Transverse colon (tissue), 4 donors: Measurements from ENCODE around the gene CORIN. TPM values are rescaled to one million over a fixed set of nuclear protein-coding genes. Genes with fewer than 3 reads are reported as not detected.

ENCODE experiments used
- DNase-seq: peaks from one replicate; pipeline ENCODE4 v3.0.0-alpha.2; 2019
- H3K27ac ChIP-seq, 4 donors: fragments of 200-600 bp; sonication (generic); 2 replicates each; pipeline ENCODE4 v1.5.1; 2016 to 2018; ENCODE audit warnings: inconsistent platforms in 4 of 4
- H3K27me3 ChIP-seq: fragments of 200-600 bp; sonication (generic); 2 replicates; pipeline ENCODE4 v1.5.1; 2017; ENCODE audit warnings: inconsistent platforms
- H3K36me3 ChIP-seq, 4 donors: fragments of 200-600 bp; sonication (generic); 2 replicates each; pipeline ENCODE4 v1.5.1; 2017 to 2019; ENCODE audit warnings: inconsistent platforms in 4 of 4
- H3K4me1 ChIP-seq, 4 donors: fragments of 200-600 bp; sonication (generic); 2 replicates each; pipeline ENCODE4 v1.5.1; 2017 to 2020; ENCODE audit warnings: inconsistent platforms in 4 of 4
- H3K4me3 ChIP-seq, 4 donors: fragments of 200-600 bp; sonication (generic); 1 replicate in 1 of 4; 2 replicates in 3 of 4; pipeline versions ENCODE4 v1.5.1 to v1.6.1; 2017 to 2019; ENCODE audit warnings: inconsistent platforms in 4 of 4
- H3K9me3 ChIP-seq, 2 donors: fragments of 200-600 bp; sonication (generic); 2 replicates each; pipeline ENCODE4 v1.5.1; 2017 to 2019; ENCODE audit warnings: inconsistent platforms in 2 of 2
- EP300 ChIP-seq: sonication (generic); formaldehyde crosslinking; IDR thresholded peaks from one replicate; pipeline ENCODE4 v1.6.1; 2017; ENCODE audit warnings: antibody characterized with exemption, low read depth
- POLR2A ChIP-seq: fragments of 450-650 bp; IDR thresholded peaks from one replicate; pipeline ENCODE4 v1.6.1; 2016; ENCODE audit warnings: antibody characterized with exemption, mild to moderate bottlenecking, moderate library complexity
- POLR2AphosphoS5 ChIP-seq, 3 donors: sonication (generic); formaldehyde crosslinking; IDR thresholded peaks; one replicate each; pipeline ENCODE4 v1.6.1; 2016; ENCODE audit warnings: antibody characterized with exemption in 3 of 3
- WGBS, 2 donors: methylation state at CpG; one replicate each; pipeline ENCODE4 v1.1.5; 2018; ENCODE audit warnings: low coverage in 1 of 2; 5-methylcytosine and 5-hydroxymethylcytosine counted together
- in situ Hi-C, 4 donors: fragments of 200-750 bp; cut with MboI; loops; one replicate each; pipeline versions ENCODE4 v1.15.0 to v1.15.1; 2017; ENCODE audit warnings: low sequenced_read_pairs in 3 of 4, low pct_ligation_motif_present in 1 of 4, low pct_unique_long_range_greater_than_20kb in 1 of 4
- intact Hi-C: fragments of 100-400 bp; cut with DNase I; formaldehyde crosslinking; loops from one replicate; pipeline ENCODE4 v1.15.1; 2023; ENCODE audit warnings: low total_unique reads
- total RNA-seq, 4 donors: library from RNA; depleted of rRNA; stranded (reverse); fragments of >200 nt; gene quantifications; one replicate each; pipeline ENCODE4 v1.1.0, GENCODE V29; 2016
- TF ChIP-seq, protein P1 (sequence below), 5 experiments: fragments of 200-600 bp in 3 of 5; fragments of 450-650 bp in 2 of 5; sonication (generic) in 3 of 5; IDR thresholded peaks; 1 replicate in 2 of 5; 2 replicates in 3 of 5; pipeline ENCODE4 v1.5.1; 2016 to 2017; ENCODE audit warnings: antibody characterized with exemption in 5 of 5, inconsistent platforms in 3 of 5, mild to moderate bottlenecking in 2 of 5, moderate library complexity in 1 of 5

Gene CORIN
- total RNA-seq, 4 donors from 2014 or later, result 0.82 to 1.6 TPM; not detected in 2

DNA sequence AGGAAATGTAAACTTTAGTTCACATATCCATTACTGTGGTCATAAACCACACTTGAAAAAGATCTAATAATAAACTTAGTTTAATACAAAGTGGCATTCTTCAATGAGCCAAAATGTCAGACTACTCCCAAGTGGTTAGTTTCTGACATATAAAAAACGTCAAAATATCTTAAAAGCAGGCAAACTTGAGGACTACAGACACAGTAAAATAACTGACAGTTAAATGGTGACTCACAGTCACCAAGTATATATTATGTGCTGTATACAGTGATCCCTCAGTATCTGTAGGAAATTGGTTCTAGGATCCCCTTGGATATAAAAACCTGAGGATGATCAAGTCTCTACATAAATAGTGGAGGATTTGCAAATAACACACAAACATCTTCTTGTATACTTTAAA lies 11.6 kb upstream of the CORIN start:
- Histone ChIP-seq H3K27ac (no peak overlapping the region), H3K27me3 (no peaks in the 10 kb centered on the region), H3K4me1 (peaks cover 0 to 18% (median 3%) of the 10 kb centered on the region in 4 donors), H3K36me3 (peaks cover 0 to 6% (median 5%) of the 10 kb centered on the region in 4 donors), H3K9me3 (no peaks in the 10 kb centered on the region), H3K4me3 (no peak overlapping the region)
- no peak for DNase-seq
- in situ Hi-C loops, result loop anchor here in 2 of 4 donors (25.0 kb wide), 2 partner anchors 162 to 187 kb away; no protein-coding TSS in a partner anchor
- intact Hi-C loops, result no loop called here
- TF ChIP-seq POLR2AphosphoS5 (IDR thresholded peaks at IDR 0.05), result no peak
- TF ChIP-seq EP300, result no peak
- no peak for TF ChIP-seq POLR2A
- TF ChIP-seq, protein P1, sequence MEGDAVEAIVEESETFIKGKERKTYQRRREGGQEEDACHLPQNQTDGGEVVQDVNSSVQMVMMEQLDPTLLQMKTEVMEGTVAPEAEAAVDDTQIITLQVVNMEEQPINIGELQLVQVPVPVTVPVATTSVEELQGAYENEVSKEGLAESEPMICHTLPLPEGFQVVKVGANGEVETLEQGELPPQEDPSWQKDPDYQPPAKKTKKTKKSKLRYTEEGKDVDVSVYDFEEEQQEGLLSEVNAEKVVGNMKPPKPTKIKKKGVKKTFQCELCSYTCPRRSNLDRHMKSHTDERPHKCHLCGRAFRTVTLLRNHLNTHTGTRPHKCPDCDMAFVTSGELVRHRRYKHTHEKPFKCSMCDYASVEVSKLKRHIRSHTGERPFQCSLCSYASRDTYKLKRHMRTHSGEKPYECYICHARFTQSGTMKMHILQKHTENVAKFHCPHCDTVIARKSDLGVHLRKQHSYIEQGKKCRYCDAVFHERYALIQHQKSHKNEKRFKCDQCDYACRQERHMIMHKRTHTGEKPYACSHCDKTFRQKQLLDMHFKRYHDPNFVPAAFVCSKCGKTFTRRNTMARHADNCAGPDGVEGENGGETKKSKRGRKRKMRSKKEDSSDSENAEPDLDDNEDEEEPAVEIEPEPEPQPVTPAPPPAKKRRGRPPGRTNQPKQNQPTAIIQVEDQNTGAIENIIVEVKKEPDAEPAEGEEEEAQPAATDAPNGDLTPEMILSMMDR (IDR thresholded peaks at IDR 0.05), result no peak
- WGBS, 2 donors, result 71 to 75% methylated on average over 1 of the region's 1 CpG

DNA sequence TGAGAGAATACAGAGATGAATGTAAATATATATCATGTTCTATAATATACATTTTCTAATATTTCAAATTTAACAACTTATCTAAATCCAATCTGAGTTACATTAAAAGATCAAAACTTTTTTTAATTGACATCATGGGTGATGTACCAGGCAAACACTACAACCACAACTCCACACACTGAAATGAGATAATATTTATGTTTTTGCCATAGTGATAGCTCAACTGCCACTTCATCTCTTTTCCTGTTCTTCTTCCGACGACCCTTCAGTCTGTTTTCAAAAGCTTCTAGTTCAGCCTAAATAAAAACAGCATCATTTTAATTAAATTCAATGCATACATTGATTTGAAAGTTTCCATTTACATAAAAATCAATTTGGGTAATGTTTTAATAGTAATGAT lies 10.2 kb upstream of the CORIN start:
- Histone ChIP-seq H3K27ac (no peak overlapping the region), H3K27me3 (no peaks in the 10 kb centered on the region), H3K4me1 (peaks cover 0 to 12% (median 3%) of the 10 kb centered on the region in 4 donors), H3K9me3 (no peaks in the 10 kb centered on the region), H3K36me3 (peaks cover 0 to 6% (median 5%) of the 10 kb centered on the region in 4 donors), H3K4me3 (no peak overlapping the region)
- in situ Hi-C loops (loop anchor here in 2 of 4 donors (25.0 kb wide), 2 partner anchors 161 to 186 kb away; no protein-coding TSS in a partner anchor), intact Hi-C loops (no loop called here)
- 87 to 91% methylated on average over 2 of the region's 2 CpGs for WGBS, 2 donors
- TF ChIP-seq EP300 (no peak), POLR2A (no peak), POLR2AphosphoS5 (IDR thresholded peaks at IDR 0.05) (no peak)
- TF ChIP-seq, protein P1 (IDR thresholded peaks at IDR 0.05), result no peak
- no peak for DNase-seq

DNA sequence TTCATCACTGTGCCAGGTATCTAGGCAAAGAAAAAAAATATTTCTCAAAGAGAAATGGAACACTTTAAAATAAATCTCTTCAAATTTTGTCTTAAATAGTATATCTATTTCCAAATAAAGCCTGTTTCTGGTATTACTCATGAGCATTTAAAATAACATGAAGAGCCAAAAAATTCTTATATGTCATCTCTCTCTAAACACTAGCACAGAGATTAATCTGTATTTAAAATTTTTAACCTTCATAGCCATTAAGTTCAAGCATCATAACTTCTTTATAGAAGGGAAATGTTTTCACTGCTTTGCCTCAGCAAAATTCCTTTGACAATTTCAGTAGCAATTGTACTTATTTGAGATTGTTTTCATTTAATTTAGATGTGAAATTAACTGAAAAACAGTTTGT lies 5.1 kb upstream of the CORIN start:
- H3K27me3 ChIP-seq, result no peaks in the 10 kb centered on the region
- in situ Hi-C loops, result loop anchor here in 2 of 4 donors (25.0 kb wide), 2 partner anchors 156 to 181 kb away; no protein-coding TSS in a partner anchor
- TF ChIP-seq EP300 (no peak), POLR2AphosphoS5 (IDR thresholded peaks at IDR 0.05) (no peak), POLR2A (no peak)
- TF ChIP-seq, protein P1 (IDR thresholded peaks at IDR 0.05), result no peak
- H3K4me1 ChIP-seq, result peaks cover 0 to 3% (median under 1%) of the 10 kb centered on the region in 4 donors
- intact Hi-C loops, result no loop called here
- no peak overlapping the region for H3K4me3 ChIP-seq
- no peak overlapping the region for H3K27ac ChIP-seq
- no peaks in the 10 kb centered on the region for H3K9me3 ChIP-seq
- DNase-seq, result no peak
- H3K36me3 ChIP-seq, result peaks cover 0 to 6% (median 2%) of the 10 kb centered on the region in 4 donors

DNA sequence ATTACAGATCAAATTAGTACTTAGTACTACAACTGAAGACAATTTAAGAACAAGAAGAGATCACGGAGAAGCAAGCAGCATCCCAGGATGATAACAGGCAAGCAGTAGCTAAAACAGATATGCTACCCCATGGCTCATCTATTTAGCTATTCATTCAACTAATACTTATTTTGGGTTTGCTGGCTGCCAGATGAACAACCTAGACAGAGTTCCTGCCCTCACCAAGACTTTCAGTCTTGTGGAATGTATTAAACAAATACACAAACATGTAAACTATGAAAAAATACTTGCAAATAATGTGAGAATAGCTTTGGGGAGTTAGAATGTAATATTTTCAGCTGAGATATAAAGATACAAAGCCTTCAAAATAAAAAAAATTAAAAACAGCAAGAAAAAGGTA lies 2.4 kb upstream of the CORIN start:
- intact Hi-C loops (no loop called here), in situ Hi-C loops (loop anchor here in 2 of 4 donors (25.0 kb wide), 2 partner anchors 153 to 178 kb away; no protein-coding TSS in a partner anchor)
- no peak overlapping the region for H3K27ac ChIP-seq
- no peak for DNase-seq
- H3K27me3 ChIP-seq, result peaks cover 12% of the 10 kb centered on the region
- H3K4me3 ChIP-seq, result no peak overlapping the region
- WGBS, 2 donors, result 97 to 100% methylated on average over 1 of the region's 1 CpG
- TF ChIP-seq POLR2AphosphoS5 (IDR thresholded peaks at IDR 0.05) (no peak), EP300 (no peak), POLR2A (no peak)
- TF ChIP-seq, protein P1 (IDR thresholded peaks at IDR 0.05), result no peak
- H3K9me3 ChIP-seq, result no peaks in the 10 kb centered on the region
- peaks cover 0 to 26% (median 24%) of the 10 kb centered on the region in 4 donors for H3K4me1 ChIP-seq
- no peaks in the 10 kb centered on the region for H3K36me3 ChIP-seq
